B cell (primary cell): ENCODE data around the gene ABCD3.

ENCODE experiments used
- EZH2 ChIP-seq: IDR thresholded peaks from 2 replicates; pipeline ENCODE4 v1.6.1; 2012; ENCODE audit warnings: borderline replicate concordance, low read depth, mild to moderate bottlenecking, moderate library complexity, low read length; ENCODE audit not compliant: insufficient read depth, poor library complexity, severe bottlenecking
- TF ChIP-seq, protein P1 (sequence below): fragments of 200-600 bp; IDR thresholded peaks from one replicate; pipeline ENCODE4 v1.8.0; 2022; ENCODE audit warnings: antibody characterized with exemption, mild to moderate bottlenecking

DNA sequence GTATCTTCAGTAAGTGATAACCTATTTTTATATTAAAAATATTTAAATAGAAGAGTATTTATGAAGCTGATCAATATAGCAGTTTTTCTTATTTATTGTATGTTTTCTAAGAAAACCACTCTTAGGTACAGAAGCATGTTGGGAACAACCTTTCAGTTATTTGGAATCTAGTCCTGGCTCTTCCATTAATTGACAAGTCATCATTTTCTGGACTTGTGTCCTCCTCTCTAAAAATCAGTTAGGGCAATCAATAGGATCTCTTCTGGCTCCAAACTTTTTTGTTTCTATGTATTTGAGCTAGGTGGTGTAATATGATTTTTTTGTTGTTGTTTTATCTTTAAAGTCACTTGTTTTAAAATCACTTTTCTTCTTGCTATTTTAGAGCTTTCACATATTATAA is 57.0 kb downstream of the ABCD3 start:
- TF ChIP-seq, protein P1, sequence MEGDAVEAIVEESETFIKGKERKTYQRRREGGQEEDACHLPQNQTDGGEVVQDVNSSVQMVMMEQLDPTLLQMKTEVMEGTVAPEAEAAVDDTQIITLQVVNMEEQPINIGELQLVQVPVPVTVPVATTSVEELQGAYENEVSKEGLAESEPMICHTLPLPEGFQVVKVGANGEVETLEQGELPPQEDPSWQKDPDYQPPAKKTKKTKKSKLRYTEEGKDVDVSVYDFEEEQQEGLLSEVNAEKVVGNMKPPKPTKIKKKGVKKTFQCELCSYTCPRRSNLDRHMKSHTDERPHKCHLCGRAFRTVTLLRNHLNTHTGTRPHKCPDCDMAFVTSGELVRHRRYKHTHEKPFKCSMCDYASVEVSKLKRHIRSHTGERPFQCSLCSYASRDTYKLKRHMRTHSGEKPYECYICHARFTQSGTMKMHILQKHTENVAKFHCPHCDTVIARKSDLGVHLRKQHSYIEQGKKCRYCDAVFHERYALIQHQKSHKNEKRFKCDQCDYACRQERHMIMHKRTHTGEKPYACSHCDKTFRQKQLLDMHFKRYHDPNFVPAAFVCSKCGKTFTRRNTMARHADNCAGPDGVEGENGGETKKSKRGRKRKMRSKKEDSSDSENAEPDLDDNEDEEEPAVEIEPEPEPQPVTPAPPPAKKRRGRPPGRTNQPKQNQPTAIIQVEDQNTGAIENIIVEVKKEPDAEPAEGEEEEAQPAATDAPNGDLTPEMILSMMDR: no peak
- TF ChIP-seq EZH2: no peak
